ENCODE results near the gene COL12A1.

- no peak for TF ChIP-seq POLR2AphosphoS5 (IDR thresholded peaks at IDR 0.05; ENCODE audit: low read depth, low read length)
- TF ChIP-seq POLR2A (IDR thresholded peaks at IDR 0.05; ENCODE audit: low read depth, low read length): no peak
These were observed 90.4 kb downstream of the COL12A1 start for GRCh38 chr6:75115481-75115880.

All from GM12892 (cell line).